T-helper 1 cell treated with Interleukin-12 subunit alpha and Interleukin-12 subunit beta and Interleukin-4 antibody, amounts not matched to agents 30 μg/mL and 1 μg/mL, for 36 hours (primary cell): ENCODE measurements around the gene ISY1.
"Not testable (repeated sequence)": the region's sequence is repeated elsewhere in the genome, so short reads cannot be mapped to it uniquely, and the experiment has no call there.

Source experiments
- H3K27ac Mint-ChIP-seq: one replicate; pipeline ENCODE4 v1.8.0; 2021; ENCODE audit warnings: mild to moderate bottlenecking, mixed read lengths
- H3K27me3 Mint-ChIP-seq: one replicate; pipeline ENCODE4 v1.8.0; 2021; ENCODE audit warnings: low read depth, mixed read lengths
- H3K36me3 Mint-ChIP-seq: one replicate; pipeline ENCODE4 v1.8.0; 2021; ENCODE audit warnings: low read depth, mixed read lengths
- H3K4me1 Mint-ChIP-seq: one replicate; pipeline ENCODE4 v1.8.0; 2021; ENCODE audit warnings: low read depth, mixed read lengths
- H3K4me3 Mint-ChIP-seq: one replicate; pipeline ENCODE4 v1.8.0; 2021; ENCODE audit warnings: mild to moderate bottlenecking, moderate library complexity, mixed read lengths
- H3K9me3 Mint-ChIP-seq: one replicate; pipeline ENCODE4 v1.8.0; 2021; ENCODE audit warnings: mixed read lengths

ISY1 gene

DNA sequence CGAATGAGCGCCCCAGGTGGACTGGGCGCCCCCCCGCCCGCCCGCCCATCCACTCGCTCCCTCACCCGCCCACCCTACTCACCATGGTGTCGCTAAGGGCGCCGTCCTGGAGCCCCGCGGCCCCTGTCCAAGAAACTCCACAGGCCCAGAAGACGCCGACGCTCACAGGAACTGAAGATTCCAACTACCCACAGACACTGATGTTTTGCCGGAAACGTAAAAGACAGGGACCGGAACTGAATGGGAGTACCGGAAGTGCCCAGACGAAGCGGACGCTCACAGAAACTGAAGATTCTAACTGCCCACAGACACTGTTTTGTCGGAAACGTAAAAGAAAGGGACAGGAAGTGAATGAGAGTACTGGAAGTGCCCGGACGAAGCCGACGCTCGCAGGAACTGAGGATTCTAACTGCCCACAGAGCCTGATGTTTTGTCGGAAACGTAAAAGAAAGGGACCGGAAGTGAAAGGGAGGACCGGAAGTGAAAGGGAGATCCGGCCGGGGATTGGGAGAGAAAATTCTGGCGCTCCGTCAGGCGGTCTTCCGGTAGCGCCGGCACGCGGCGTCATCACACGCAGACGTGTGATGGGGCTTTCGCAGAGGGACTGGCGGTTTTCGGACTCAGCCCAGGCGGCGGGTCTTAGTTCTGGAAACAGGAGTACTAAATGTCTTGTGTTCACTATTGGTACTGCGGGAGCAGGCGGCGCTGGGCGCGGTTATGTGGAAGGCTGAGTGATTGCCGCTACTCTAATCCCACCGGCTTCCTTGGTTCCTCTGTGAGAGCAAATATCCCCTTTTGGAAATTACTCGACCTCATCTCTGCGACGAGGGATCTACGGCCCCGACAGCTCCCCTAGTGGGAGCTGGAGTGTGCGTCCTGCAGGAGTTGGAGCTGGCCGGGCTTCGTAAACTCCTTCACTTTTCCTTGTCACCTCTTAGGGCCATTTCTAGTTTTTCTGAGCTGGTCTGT lies at the start of gene ISY1:
Gene ISY1 (minus strand): TSS at position 173 of the 969 bp plus-strand sequence. CDS start 88 bp downstream, at position 85.
- Mint-ChIP-seq H3K27me3 (no peaks in the 10 kb centered on the region), H3K4me1 (peaks cover 37% of the 10 kb centered on the region), H3K4me3 (peak within 1 kb of the TSS; percentile 98), H3K9me3 (no peaks in the 10 kb centered on the region), H3K27ac (peak within 1 kb of the TSS; percentile 100), H3K36me3 (peaks cover 20% of the 10 kb centered on the region)

- Mint-ChIP-seq H3K27ac (no peak overlapping the region), H3K9me3 (no peaks in the 10 kb centered on the region), H3K4me3 (no peak overlapping the region), H3K36me3 (no peaks in the 10 kb centered on the region), H3K4me1 (no peaks in the 10 kb centered on the region), H3K27me3 (peaks cover 6% of the 10 kb centered on the region)
Observed at GRCh38 chr3:129207479-129207878, 46.6 kb upstream of the ISY1 start.

- no peaks in the 10 kb centered on the region for H3K9me3 Mint-ChIP-seq
- no peak overlapping the region for H3K4me3 Mint-ChIP-seq
- no peaks in the 10 kb centered on the region for H3K36me3 Mint-ChIP-seq
- no peak overlapping the region for H3K27ac Mint-ChIP-seq
- no peaks in the 10 kb centered on the region for H3K4me1 Mint-ChIP-seq
- peaks cover 4% of the 10 kb centered on the region for H3K27me3 Mint-ChIP-seq
Observed at GRCh38 chr3:129205109-129205832, 44.4 kb upstream of the ISY1 start.

DNA sequence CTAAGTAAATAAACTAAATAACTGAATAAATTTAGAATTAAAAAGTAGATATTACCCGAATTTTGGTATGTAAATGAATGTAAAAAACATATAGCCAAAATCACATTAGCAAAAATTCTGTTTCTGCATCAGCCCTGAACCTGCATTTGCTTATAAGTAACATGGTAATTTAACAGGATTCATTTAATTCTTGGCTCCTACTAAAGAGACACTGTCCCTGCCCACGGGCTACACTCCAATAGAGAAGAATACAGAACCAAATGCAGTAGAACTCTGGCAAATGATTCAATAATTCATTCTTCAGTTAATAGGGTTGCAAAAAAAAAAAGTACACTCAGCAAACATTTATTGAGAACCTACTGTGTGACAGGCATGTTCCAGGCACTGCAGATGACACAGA lies 43.6 kb upstream of the ISY1 start:
- Mint-ChIP-seq H3K9me3 (no peaks in the 10 kb centered on the region), H3K27me3 (no peaks in the 10 kb centered on the region), H3K36me3 (no peaks in the 10 kb centered on the region), H3K27ac (no peak overlapping the region), H3K4me3 (no peak overlapping the region), H3K4me1 (no peaks in the 10 kb centered on the region)

DNA sequence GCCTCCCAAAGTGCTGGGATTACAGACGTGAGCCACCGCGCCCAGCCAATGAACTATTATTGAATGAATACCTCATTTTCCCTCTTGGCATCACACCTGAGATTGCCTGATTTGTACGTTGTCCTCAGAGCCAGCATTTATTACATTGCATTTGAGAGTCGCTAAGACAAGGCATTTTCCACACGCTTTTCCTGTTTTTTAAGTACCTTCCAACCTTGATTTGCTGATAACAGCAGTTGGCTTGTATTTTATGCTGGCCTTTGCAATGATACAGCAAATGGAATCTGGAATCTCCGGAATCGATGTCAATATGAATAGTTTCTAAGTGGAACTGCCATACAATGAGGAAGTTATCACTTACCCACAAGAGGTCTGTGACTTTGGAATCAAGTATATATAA lies 38.5 kb upstream of the ISY1 start:
- H3K36me3 Mint-ChIP-seq = no peaks in the 10 kb centered on the region
- H3K4me1 Mint-ChIP-seq = peaks cover 9% of the 10 kb centered on the region
- no peaks in the 10 kb centered on the region for H3K9me3 Mint-ChIP-seq
- H3K27ac Mint-ChIP-seq = no peak overlapping the region
- no peak overlapping the region for H3K4me3 Mint-ChIP-seq
- H3K27me3 Mint-ChIP-seq = no peaks in the 10 kb centered on the region

- no peak overlapping the region for H3K4me3 Mint-ChIP-seq
- peaks cover 9% of the 10 kb centered on the region for H3K4me1 Mint-ChIP-seq
- no peaks in the 10 kb centered on the region for H3K27me3 Mint-ChIP-seq
- H3K9me3 Mint-ChIP-seq = no peaks in the 10 kb centered on the region
- H3K27ac Mint-ChIP-seq = no peak overlapping the region
- H3K36me3 Mint-ChIP-seq = no peaks in the 10 kb centered on the region
Observed at GRCh38 chr3:129197321-129197720, 36.5 kb upstream of the ISY1 start.

DNA sequence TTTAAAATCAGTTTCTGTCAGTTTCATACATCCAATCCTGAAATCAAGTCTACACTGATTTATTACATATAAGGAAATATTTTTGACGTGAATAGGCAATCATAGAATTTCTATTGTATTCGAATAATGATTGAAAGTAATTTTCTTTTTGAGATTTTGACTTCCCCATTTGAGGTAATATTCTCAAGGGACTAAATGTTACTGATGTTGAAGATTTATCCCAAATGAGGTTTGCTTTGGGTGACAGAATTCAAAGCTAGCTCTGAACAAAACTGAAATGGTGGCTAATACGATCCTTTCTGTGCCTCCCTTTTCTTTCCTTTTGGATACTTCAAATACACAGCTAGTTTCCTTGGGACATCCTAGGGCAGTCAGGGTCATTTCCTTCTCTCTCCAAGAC lies 35.7 kb upstream of the ISY1 start:
- no peak overlapping the region for H3K27ac Mint-ChIP-seq
- H3K4me3 Mint-ChIP-seq = no peak overlapping the region
- no peaks in the 10 kb centered on the region for H3K9me3 Mint-ChIP-seq
- H3K36me3 Mint-ChIP-seq = no peaks in the 10 kb centered on the region
- H3K4me1 Mint-ChIP-seq = peaks cover 9% of the 10 kb centered on the region
- H3K27me3 Mint-ChIP-seq = no peaks in the 10 kb centered on the region

DNA sequence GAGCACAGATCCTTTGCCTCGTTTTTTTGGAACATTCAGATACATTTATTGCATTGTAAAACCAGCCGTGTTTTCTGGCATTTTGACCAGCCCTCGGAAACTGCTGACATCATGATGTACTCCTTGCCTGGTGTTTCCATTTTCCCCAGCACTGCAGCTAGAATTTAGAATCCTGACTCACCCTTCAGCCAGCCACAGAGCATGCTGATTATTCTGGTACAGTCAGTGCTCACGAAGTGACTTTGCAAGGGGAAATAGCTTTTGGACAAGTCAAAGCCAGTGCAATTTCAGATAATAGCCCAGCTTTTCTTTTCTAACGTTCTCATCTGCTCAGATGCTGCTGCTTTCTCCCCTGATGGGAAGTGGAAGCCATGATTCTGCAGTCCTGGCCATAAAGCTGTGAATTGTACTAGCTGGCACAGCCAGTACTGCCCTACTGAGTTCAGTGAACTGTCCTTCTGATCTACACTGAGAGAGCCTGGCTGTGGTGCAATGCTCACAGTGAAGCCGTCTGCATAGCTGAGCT lies 34.9 kb upstream of the ISY1 start:
- H3K4me3 Mint-ChIP-seq = no peak overlapping the region
- no peaks in the 10 kb centered on the region for H3K27me3 Mint-ChIP-seq
- no peaks in the 10 kb centered on the region for H3K36me3 Mint-ChIP-seq
- H3K4me1 Mint-ChIP-seq = peaks cover 9% of the 10 kb centered on the region
- no peak overlapping the region for H3K27ac Mint-ChIP-seq
- H3K9me3 Mint-ChIP-seq = no peaks in the 10 kb centered on the region

DNA sequence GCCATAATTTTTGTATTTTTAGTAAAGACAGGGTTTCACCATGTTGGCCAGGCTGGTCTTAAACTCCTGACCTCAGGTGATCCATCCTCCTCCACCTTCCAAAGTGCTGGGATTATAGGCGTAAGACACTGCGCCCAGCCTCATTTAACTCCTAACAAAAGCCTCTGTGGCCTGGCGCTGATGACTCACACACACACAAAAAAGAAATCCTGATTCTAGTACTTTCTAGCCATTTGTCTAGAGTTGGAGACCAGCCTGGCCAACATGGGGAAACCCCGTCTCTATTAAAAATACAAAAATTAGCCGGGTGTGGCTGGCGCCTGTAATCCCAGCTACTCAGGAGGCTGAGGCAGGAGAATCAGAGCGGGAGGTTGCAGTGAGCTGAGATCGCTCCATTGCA lies 28.9 kb upstream of the ISY1 start:
- H3K36me3 Mint-ChIP-seq, H3K27me3 Mint-ChIP-seq, H3K9me3 Mint-ChIP-seq, H3K27ac Mint-ChIP-seq, H3K4me3 Mint-ChIP-seq, H3K4me1 Mint-ChIP-seq: not testable (repeated sequence)

- peaks cover 4% of the 10 kb centered on the region for H3K36me3 Mint-ChIP-seq
- no peak overlapping the region for H3K4me3 Mint-ChIP-seq
- H3K27me3 Mint-ChIP-seq = no peaks in the 10 kb centered on the region
- no peak overlapping the region for H3K27ac Mint-ChIP-seq
- H3K9me3 Mint-ChIP-seq = no peaks in the 10 kb centered on the region
- peaks cover 4% of the 10 kb centered on the region for H3K4me1 Mint-ChIP-seq
Observed at GRCh38 chr3:129187857-129188256, 27.0 kb upstream of the ISY1 start.

- Mint-ChIP-seq H3K4me1 (peaks cover 16% of the 10 kb centered on the region), H3K9me3 (no peaks in the 10 kb centered on the region), H3K27ac (no peak overlapping the region), H3K4me3 (no peak overlapping the region), H3K36me3 (peaks cover 21% of the 10 kb centered on the region), H3K27me3 (no peaks in the 10 kb centered on the region)
Observed at GRCh38 chr3:129185783-129186182, 24.9 kb upstream of the ISY1 start.

GRCh38 chr3:129184784-129185542 lies 24.1 kb upstream of the ISY1 start:
- Mint-ChIP-seq H3K4me3 (peak overlapping the region; percentile 93), H3K4me1 (peaks cover 23% of the 10 kb centered on the region), H3K36me3 (peaks cover 25% of the 10 kb centered on the region)
- H3K27ac Mint-ChIP-seq, H3K27me3 Mint-ChIP-seq, H3K9me3 Mint-ChIP-seq: not testable (repeated sequence)

- Mint-ChIP-seq H3K4me3 (peak overlapping the region; percentile 93), H3K4me1 (peaks cover 28% of the 10 kb centered on the region), H3K27me3 (no peaks in the 10 kb centered on the region), H3K27ac (peak overlapping the region; percentile 94), H3K9me3 (no peaks in the 10 kb centered on the region), H3K36me3 (peaks cover 27% of the 10 kb centered on the region)
Observed at GRCh38 chr3:129184396-129184657, 23.5 kb upstream of the ISY1 start.

DNA sequence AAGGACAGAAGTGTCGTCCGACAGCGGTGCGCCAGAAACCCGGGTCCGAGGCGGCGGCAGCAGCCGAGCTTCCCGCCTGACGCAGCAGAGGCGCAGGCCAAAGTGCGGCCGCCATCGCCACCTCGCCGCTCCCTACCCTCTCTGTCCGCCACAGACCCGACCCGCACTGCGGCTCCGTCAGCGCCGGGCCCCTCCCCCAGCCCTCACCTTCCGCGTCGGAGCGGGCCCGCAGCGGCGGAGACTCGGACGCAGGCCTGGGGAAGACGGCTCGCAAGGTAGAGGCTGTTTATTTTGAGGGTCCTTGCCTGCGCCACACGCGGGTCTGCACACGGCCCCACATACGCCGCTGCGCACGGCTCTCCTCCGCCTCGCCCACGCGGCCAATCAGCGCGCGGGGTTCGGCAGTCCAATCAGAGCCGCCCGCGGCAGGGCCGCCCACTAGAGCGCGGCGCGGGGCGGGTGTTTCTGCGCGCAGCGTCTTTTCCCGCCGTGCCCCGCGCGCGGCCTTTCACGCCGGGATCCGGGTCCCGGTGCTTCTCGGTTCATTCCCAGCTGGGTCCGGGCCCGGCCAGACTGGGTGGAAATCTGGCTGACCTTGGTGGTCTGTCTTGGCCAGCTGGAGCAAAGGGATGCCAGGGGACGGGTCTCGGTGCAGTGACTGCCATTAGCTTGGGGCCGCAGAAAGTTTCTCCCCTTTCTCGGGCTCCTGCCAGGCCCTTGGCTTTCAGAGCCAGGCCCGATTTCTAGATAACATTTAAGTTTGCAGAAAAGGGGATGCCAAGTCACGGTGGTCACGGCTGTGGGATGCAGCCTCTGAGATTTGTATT lies 22.9 kb upstream of the ISY1 start, which contains the start of gene CNBP:
Gene CNBP (minus strand): TSS at position 328 of the 827 bp plus-strand sequence. CDS start 12,139 bp downstream, outside the sequence.
- Mint-ChIP-seq H3K4me3 (peak within 1 kb of the TSS; percentile 93), H3K27me3 (no peaks in the 10 kb centered on the region), H3K27ac (peak within 1 kb of the TSS; percentile 94), H3K36me3 (peaks cover 32% of the 10 kb centered on the region), H3K9me3 (no peaks in the 10 kb centered on the region), H3K4me1 (peaks cover 29% of the 10 kb centered on the region)
